ENCODE results near the gene DYRK1B.
"Not testable (repeated sequence)": the region's sequence is repeated elsewhere in the genome, so short reads cannot be mapped to it uniquely, and the experiment has no call there.

The DYRK1B gene

DNA sequence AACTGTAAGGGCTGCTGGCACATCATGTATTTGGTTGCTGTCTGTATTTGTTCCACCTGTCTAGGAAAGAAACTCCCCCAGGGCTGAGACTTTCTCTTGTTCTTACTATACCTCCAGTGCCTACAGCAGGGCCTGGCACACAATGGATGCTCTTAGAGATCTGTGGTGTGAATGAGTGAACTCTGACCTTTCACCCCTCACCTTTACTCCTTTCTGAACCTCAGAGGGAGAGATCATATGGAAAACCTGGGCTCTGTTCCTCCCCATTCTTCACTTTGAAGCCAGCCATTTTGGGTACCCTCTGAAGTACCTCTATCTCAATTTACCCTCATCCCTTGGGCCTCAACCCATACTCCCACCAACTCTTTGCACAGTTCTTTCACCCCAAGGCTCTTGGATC, 3.1 kb downstream of the DYRK1B start:
- no peak for DNase-seq (ENCODE audit: low read depth)

GRCh38 chr19:39830406-39830805, 3.6 kb downstream of the DYRK1B start:
- no peak for DNase-seq (ENCODE audit: low read depth)

- DNase-seq (ENCODE audit: low read depth) = no peak
These were observed 4.2 kb downstream of the DYRK1B start for GRCh38 chr19:39829702-39830275.

DNA sequence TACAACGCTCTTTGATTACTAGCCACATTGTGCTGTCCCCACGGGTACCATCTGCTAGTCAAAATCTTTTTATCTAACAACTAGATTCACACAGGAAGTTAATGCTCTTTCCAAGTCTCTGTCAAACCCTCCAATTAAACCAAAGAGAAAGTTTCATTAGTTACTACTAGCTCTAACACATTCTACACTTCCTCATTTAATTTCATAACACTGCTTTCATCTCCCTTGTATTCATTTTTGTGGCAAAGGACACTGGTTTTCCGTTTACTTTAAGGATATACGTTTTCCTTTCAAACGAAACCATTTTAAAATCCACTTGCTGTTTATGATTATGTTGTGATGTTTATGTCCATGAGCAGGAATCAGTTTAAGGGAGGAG, 5.3 kb downstream of the DYRK1B start:
- no peak for DNase-seq (ENCODE audit: low read depth)

DNA sequence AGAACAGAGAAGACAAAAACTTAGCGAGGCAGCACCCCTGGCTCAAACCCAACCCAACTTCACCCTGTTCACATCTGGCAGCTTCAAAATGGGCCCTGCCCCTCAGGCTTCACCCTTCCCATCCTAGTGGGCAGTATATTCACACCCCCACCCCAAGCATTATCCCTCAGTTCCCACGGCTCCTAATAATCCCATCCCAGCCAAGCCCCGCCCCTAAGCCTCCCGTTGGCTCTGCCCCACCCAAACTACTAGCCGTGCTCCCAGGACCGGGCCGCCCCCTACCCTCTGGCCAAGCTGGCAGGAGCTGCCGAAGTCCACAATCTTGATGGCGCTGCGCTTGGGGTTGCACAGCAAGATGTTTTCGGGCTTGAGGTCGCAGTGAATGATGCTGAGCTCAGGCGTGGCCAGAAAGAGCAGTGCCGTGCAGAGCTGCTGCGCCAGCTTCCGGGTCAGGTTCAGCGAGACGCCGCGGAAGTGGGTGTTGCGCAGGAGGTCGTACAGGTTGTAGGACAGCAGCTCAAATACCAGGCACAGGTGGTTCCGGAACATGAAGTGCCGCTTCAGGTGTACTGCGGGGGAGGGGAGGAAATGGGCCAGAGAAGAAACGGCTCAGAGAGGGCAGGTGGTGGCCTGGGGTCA, 5.8 kb downstream of the DYRK1B start:
- no peak for DNase-seq (ENCODE audit: low read depth)

GRCh38 chr19:39827216-39827615, 6.7 kb downstream of the DYRK1B start:
- no peak for DNase-seq (ENCODE audit: low read depth)

- DNase-seq (ENCODE audit: low read depth) = no peak
These were observed 7.5 kb downstream of the DYRK1B start for GRCh38 chr19:39826311-39826945.

GRCh38 chr19:39825531-39826076, 8.4 kb downstream of the DYRK1B start:
- DNase-seq (ENCODE audit: low read depth) = no peak

DNA sequence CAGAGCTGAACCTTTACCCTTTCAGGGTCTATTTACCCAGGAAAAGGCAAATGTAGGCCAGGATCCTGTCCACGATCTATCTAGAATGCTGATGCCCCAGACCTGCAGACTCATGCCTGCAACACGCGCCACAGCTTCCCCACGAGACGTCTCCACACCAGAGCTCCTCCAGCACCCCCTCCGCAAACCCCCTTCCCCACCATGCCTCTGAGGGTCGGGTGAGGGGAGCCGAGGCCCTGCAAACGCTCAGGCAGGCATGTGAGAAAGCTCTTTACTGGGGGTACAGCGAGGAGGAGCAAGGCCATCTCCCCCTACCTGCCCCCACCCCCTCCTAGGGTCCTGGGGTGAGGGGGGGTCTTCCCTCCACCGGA, 8.9 kb downstream of the DYRK1B start:
- no peak for DNase-seq (ENCODE audit: low read depth)

DNA sequence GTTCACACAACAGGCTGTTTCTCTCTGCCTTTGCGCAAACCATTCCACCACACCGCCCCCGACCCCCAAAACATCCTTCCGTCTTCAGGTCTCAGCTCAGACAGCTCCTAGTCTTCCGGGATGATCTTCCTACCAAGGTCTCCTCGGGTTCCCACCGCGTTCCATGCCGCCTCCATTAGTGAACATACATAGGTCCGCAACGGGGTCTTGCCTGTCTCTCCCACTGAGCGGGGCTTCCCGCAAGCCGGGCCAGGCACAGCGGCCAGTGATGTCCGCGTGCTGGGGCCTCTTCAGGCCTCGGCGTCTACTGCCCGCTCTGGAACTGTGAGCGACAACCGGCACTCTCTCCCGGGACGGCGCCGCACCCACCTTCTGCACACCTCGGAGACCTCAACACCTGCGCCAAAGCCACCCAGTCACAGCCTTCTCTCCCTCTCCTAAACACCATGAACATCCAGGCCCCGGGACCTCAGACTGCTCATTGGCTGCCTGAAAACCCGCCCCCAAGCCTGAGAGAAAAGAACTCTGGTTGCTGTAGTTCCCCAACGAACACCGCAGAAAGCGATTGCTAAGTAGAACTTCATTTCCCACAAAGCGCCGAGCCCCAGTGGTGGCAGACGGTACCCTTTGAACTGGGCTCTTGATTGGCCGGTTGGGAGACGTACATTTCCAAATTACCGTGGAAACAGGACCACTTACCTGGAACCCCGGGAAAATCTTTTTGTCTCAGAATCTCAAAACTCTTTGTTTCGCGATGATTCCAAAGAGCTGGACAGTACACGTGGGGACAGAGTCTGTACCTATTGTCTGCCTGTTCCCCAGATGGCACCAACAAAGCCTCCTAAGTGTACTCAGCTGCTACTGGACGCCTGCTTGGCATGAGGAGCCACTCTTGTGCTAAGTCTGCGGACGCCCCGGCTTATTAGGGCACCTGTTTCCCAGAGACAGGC, 9.5 kb downstream of the DYRK1B start:
- DNase-seq (ENCODE audit: low read depth) = peak; percentile 77

- DNase-seq (ENCODE audit: low read depth) = no peak
These were observed 10.3 kb downstream of the DYRK1B start for GRCh38 chr19:39823686-39824085.

DNA sequence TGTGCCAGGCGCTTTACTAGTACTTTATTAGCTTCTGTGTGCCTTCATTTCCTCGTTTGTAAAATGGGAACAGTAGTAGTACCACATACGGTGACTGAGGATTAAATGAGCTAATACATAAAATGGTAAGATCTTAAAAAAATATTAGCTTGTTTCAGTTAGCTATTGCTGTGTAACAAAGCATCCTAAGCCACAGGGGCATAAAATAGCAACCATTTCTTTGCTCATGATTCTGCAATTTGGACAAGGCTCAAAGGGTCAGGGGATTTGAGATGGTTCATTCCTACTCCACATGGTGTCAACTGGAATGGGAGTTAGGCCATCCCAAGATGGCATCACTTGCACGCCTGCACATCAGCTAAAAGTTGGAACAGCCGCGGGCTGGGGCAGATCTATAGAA, 13.3 kb downstream of the DYRK1B start:
- no peak for DNase-seq (ENCODE audit: low read depth)

DNA sequence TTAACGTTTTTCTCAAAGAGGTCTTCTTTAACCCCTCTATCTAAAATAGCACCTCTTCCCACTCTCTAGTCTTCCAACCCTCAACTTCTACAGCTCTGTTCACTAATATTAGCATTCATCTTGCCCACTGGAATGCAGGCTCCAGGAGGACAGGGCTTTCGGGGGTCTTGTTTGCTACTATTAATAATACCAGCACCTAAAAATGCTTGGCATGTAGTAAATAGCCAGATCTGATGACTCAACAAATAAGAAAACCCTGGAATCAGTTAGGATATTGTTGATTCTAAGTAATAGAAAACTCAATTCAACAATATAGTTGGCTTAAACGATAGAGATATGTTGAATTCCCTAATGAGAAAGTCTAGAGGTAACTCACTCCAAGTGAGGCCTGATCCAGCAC, 14.2 kb downstream of the DYRK1B start:
- DNase-seq (ENCODE audit: low read depth) = no peak

- no peak for DNase-seq (ENCODE audit: low read depth)
These were observed 15.3 kb downstream of the DYRK1B start for GRCh38 chr19:39818626-39819097.

DNA sequence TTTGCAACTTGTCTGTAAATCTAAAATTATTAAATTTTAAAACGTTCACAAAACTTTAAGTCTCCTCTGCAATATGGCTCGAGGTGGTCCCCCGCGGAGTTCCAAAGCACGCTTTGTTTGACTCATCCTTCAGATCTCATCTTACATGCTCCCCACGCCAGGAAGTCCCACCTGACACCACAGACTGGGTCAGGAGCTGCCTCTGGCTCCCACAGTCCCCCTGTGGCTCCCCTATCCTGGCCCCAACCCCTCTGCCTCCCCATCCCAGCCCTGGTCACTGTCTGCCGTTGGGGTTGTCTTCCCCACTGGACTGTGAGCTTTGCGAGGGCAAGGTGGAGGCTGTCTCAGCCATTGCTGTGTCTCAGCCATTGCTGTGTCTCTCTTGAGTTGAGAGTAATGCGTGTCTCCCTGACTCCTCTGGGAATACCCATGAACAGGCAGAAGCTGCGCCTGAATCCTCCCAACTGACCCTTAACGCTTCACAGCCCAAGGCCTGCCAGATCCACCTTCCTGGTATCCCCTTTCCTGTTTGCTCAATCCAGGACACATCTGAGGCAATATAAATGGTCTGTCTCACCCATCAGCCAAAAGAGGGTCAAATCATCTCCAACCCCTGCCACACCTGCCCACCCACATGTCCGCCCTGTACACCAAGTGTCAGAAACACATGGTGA, 15.9 kb downstream of the DYRK1B start:
- no peak for DNase-seq (ENCODE audit: low read depth)

GRCh38 chr19:39816287-39817048, 17.5 kb downstream of the DYRK1B start:
- no peak for DNase-seq (ENCODE audit: low read depth)

- no peak for DNase-seq (ENCODE audit: low read depth)
These were observed 19.4 kb downstream of the DYRK1B start for GRCh38 chr19:39814595-39814994.

DNA sequence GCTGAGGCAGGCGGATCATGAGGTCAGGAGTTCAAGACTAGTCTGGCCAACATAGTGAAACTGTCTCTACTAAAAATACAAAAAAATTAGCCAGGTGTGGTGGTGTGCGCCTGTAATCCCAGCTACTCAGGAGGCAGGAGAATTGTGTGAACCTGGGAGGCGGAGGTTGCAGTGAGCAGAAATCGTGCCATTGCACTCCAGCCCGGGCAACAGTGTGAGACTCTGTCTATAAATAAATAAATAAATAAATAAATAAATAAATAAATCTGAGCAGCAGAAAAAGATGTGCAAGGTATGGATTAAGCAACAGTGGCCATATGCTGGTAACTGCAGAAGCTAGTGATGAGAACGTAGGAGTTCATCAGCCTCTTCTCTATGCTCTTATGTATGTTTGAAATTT, 19.9 kb downstream of the DYRK1B start:
- not testable (repeated sequence) for DNase-seq (ENCODE audit: low read depth)

DNA sequence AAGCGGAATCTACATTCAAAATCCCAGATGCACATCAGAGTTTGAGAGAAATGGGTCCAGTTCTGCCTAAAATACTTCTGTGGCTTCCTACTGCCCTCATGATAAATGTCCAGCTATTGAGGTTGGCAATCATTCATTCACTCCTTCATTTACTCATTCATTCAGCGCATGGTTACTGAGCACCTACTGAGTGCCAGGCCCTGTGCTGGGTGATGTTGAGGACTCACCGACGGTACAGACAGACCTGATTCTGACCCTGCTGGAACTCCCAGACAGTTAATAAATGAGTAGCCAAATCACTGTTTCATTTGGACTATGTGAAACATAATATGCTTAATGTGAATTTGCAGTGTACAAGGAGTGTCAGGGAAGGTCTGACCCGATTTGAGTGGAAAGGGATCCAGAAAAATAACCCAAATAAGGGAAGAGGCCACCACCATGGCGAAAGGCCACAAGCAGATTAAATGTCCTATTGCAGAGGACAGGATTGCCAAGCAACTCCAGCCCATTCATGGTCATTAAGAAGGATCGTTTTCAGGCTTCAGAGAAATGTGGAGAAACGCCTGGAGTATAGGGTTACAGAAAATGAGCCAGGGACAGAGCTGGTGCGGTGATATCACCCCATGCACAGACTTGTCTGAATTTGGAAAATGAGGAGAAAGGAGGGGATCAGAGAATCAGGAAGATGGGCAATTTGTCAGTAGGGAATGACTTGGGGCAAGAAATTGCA, 20.5 kb downstream of the DYRK1B start:
- DNase-seq (ENCODE audit: low read depth) = no peak

DNA sequence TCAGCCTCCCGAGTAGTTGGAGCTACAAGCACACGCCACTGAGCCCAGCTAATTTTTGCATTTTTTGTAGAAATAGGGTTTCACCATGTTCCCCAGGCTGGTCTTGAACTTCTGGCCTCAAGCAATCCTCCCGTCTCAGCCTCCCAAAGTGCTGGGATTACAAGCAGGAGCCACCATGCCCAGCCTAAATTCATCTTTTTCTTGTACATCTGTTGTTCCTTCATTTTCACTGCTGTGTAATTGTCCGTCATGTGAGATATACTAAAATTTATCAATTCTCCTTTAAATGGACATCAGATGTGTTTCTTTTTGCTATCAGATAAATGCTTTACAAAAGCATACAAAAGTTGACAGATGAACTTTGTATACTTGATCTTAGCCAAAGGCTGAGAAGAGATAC, 22.9 kb downstream of the DYRK1B start:
- no peak for DNase-seq (ENCODE audit: low read depth)
